Body of pancreas (tissue), 4 donors: ENCODE measurements around the gene KATNAL1.

ENCODE experiments used
- POLR2A ChIP-seq, 3 donors: fragments of 450-650 bp; IDR thresholded peaks; one replicate each; pipeline ENCODE4 v1.6.1; 2016; ENCODE audit warnings: antibody characterized with exemption in 3 of 3, mild to moderate bottlenecking in 2 of 3
- TF ChIP-seq, protein P1 (sequence below), 7 experiments: fragments of 450-650 bp in 4 of 7; fragments of 200-600 bp in 3 of 7; sonication (generic) in 3 of 7; IDR thresholded peaks; one replicate each; pipeline ENCODE4 v1.5.1; 2016 to 2019; ENCODE audit warnings: antibody characterized with exemption in 7 of 7

DNA sequence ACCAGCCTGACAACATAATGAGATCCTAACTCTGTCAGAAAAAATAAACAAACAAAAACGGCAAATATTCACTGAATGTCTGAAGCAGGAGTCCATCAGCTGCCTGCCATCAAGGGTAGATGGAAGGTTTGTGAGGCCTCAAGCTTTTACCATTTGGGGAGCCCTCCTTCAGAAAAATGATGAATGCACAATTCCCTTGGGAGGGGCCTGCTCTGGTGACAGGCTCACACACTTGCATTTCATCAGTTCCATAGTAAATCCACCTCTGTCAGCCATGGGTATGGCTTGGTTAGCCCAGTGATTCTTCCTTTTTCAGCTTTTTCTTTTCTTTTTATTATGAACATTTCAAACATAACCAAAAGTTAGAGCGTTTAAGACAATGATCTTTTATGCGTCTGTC, 26.3 kb upstream of the KATNAL1 start:
- TF ChIP-seq, protein P1, sequence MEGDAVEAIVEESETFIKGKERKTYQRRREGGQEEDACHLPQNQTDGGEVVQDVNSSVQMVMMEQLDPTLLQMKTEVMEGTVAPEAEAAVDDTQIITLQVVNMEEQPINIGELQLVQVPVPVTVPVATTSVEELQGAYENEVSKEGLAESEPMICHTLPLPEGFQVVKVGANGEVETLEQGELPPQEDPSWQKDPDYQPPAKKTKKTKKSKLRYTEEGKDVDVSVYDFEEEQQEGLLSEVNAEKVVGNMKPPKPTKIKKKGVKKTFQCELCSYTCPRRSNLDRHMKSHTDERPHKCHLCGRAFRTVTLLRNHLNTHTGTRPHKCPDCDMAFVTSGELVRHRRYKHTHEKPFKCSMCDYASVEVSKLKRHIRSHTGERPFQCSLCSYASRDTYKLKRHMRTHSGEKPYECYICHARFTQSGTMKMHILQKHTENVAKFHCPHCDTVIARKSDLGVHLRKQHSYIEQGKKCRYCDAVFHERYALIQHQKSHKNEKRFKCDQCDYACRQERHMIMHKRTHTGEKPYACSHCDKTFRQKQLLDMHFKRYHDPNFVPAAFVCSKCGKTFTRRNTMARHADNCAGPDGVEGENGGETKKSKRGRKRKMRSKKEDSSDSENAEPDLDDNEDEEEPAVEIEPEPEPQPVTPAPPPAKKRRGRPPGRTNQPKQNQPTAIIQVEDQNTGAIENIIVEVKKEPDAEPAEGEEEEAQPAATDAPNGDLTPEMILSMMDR (IDR thresholded peaks at IDR 0.05): no peak
- no peak for TF ChIP-seq POLR2A (IDR thresholded peaks at IDR 0.05)
